Keratinocyte (primary cell): ENCODE data around the gene ACVR1. TPM values are rescaled to one million over a fixed set of nuclear protein-coding genes. Genes with fewer than 3 reads are reported as not detected.

ENCODE experiments used
- DNase-seq: peaks from one replicate; pipeline ENCODE4 v3.0.0-alpha.2; 2011; ENCODE audit warnings: low read depth, missing footprints, low spot score
- FAIRE-seq: peaks from 2 replicates; lab custom pipeline; 2011; peaks lifted over from hg19 to GRCh38; lab: Jason Lieb, UNC
- H2AFZ ChIP-seq: 2 replicates; pipeline ENCODE4 v1.6.0; 2012; ENCODE audit warnings: low read length, control low read depth, inconsistent platforms; ENCODE audit not compliant: control insufficient read depth
- H3K27ac ChIP-seq: 2 replicates; pipeline ENCODE4 v1.5.1; 2011; ENCODE audit warnings: low read length; ENCODE audit not compliant: control insufficient read depth, insufficient read depth
- H3K27me3 ChIP-seq: 3 replicates; pipeline ENCODE4 v1.6.0; 2011; ENCODE audit warnings: low read length; ENCODE audit not compliant: control insufficient read depth, insufficient read depth; ENCODE audit errors: extremely low read depth
- H3K36me3 ChIP-seq, 2 experiments: 2 replicates in 1 of 2; 3 replicates in 1 of 2; pipeline ENCODE4 v1.5.1; 2011; ENCODE audit warnings: low read length in 2 of 2, mild to moderate bottlenecking in 1 of 2; ENCODE audit not compliant: control insufficient read depth in 2 of 2, insufficient read depth in 2 of 2; ENCODE audit errors: extremely low read depth in 1 of 2
- H3K4me1 ChIP-seq: 3 replicates; pipeline ENCODE4 v1.5.1; 2011; ENCODE audit warnings: low read length; ENCODE audit not compliant: control insufficient read depth, insufficient read depth; ENCODE audit errors: extremely low read depth
- H3K4me2 ChIP-seq: 3 replicates; pipeline ENCODE4 v1.6.0; 2011; ENCODE audit warnings: low read depth, low read length; ENCODE audit not compliant: control insufficient read depth, insufficient read depth; ENCODE audit errors: extremely low read depth
- H3K4me3 ChIP-seq, 3 experiments: fragments of 200-600 bp in 1 of 3; sonication (generic) in 1 of 3; 2 replicates in 2 of 3; 3 replicates in 1 of 3; pipeline ENCODE4 v1.5.1; 2011 to 2016; ENCODE audit warnings: low read length in 3 of 3, mild to moderate bottlenecking in 3 of 3, control low read depth in 2 of 3, inconsistent platforms in 1 of 3, low read depth in 1 of 3, mixed read lengths in 1 of 3, mixed run types in 1 of 3, moderate library complexity in 1 of 3; ENCODE audit not compliant: control insufficient read depth in 2 of 3, insufficient read depth in 2 of 3; ENCODE audit errors: extremely low read depth in 1 of 3
- H3K79me2 ChIP-seq: 2 replicates; pipeline ENCODE4 v1.6.0; 2012; ENCODE audit warnings: low read length; ENCODE audit not compliant: control insufficient read depth, insufficient read depth
- H3K9ac ChIP-seq: 3 replicates; pipeline ENCODE4 v1.6.0; 2011; ENCODE audit warnings: low read length; ENCODE audit not compliant: control insufficient read depth, insufficient read depth; ENCODE audit errors: extremely low read depth
- H3K9me1 ChIP-seq: 3 replicates; pipeline ENCODE4 v1.6.0; 2011; ENCODE audit warnings: low read length; ENCODE audit not compliant: control insufficient read depth, insufficient read depth; ENCODE audit errors: extremely low read depth
- H3K9me3 ChIP-seq: 2 replicates; pipeline ENCODE4 v1.5.1; 2012; ENCODE audit warnings: low read depth, low read length; ENCODE audit not compliant: control insufficient read depth
- H4K20me1 ChIP-seq: 3 replicates; pipeline ENCODE4 v1.6.0; 2011; ENCODE audit warnings: low read length; ENCODE audit not compliant: control insufficient read depth, insufficient read depth; ENCODE audit errors: extremely low read depth
- CTCF ChIP-seq, 3 experiments: IDR thresholded peaks in 1 of 3; conservative IDR thresholded peaks in 1 of 3; optimal IDR thresholded peaks in 1 of 3; 2 replicates in 2 of 3; 3 replicates in 1 of 3; pipeline versions ENCODE3 to v1.5.1; 2011; ENCODE audit warnings: low read length in 3 of 3, mild to moderate bottlenecking in 3 of 3, moderate library complexity in 2 of 3, control low read depth in 1 of 3, inconsistent platforms in 1 of 3; ENCODE audit not compliant: insufficient read depth in 2 of 3; ENCODE audit errors: extremely low read depth in 1 of 3
- EZH2 ChIP-seq: IDR thresholded peaks from one replicate; pipeline ENCODE4 v1.6.1; 2012; ENCODE audit warnings: inconsistent platforms, mild to moderate bottlenecking, low read length, moderate library complexity
- dilution Hi-C: fragments of 300-500 bp; cut with MboI; formaldehyde crosslinking; loops from one replicate; pipeline ENCODE4 v1.7.0; 2020; ENCODE audit warnings: low sequenced_read_pairs; ENCODE audit not compliant: extremely low pct_ligation_motif_present
- polyA plus RNA-seq, 5 experiments: library from polyadenylated mRNA; depleted of rRNA in 3 of 5; stranded (reverse) in 3 of 5; stranded (forward) in 1 of 5; unstranded in 1 of 5; fragments of >200 nt; gene quantifications; 1 replicate in 1 of 5; 2 replicates in 3 of 5; 3 replicates in 1 of 5; pipeline versions ENCODE4 v1.2.1 to v1.2.3, GENCODE V29; 2011 to 2012; ENCODE audit warnings: missing spikeins in 2 of 5, low read depth in 1 of 5, low replicate concordance in 1 of 5

The ACVR1 gene
- polyA plus RNA-seq, 1 donor (not counting 4 experiments of a cell fraction or from before 2014, with no cell fraction given): 30.8 TPM

- dilution Hi-C loops: no loop called here
- Histone ChIP-seq H3K27me3 (no peaks in the 10 kb centered on the region), H4K20me1 (no peaks in the 10 kb centered on the region), H3K9me1 (no peaks in the 10 kb centered on the region), H3K4me3 (no peak overlapping the region), H3K9ac (no peak overlapping the region), H3K36me3 (peaks cover 0 to 1% of the 10 kb centered on the region in 2 experiments), H3K9me3 (no peaks in the 10 kb centered on the region), H3K79me2 (peaks cover 2% of the 10 kb centered on the region), H3K4me1 (peaks cover 17% of the 10 kb centered on the region), H3K4me2 (no peak overlapping the region), H3K27ac (no peak overlapping the region), H2AFZ (no peak overlapping the region)
- TF ChIP-seq CTCF (optimal IDR thresholded peaks at IDR 0.05 in 1 of 3, IDR thresholded peaks at IDR 0.05 in 1 of 3, conservative IDR thresholded peaks at IDR 0.05 in 1 of 3; ENCODE audit: extremely low read depth in 1 of 3, insufficient read depth in 2 of 3, low read length in 3 of 3): no peak
- TF ChIP-seq EZH2: no peak
- DNase-seq: no peak
- FAIRE-seq: no peak
Observed at GRCh38 chr2:157790780-157791179, 85.3 kb downstream of the ACVR1 start.

DNA sequence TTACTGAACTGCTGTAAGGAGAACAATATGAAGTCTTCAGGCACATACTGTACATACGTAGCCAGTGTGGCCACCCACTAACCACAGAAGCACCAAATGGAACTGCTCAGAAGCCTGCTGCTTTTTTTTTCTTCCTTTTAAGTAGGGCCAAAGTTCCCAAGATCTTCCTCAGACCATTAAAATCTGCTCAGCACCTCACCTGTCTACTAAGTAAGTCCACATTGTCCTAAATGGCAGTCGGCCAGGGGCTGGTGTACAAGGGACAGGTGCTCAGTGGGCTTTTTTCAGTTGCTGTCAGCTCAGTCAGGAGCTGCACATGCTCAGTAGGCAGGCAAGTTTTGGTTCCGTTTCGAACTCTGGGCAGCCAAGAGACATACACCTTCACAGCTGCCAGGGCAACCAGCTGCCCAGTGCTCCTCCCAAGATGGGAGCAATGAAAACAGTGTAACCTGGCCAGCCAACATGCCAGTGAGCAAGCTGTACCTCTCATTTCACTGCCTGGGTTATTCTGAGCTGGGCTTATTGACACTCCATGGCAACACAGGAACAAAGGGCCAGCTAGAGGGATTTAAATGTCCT, 86.1 kb downstream of the ACVR1 start:
- H3K9ac ChIP-seq: no peak overlapping the region
- no peak overlapping the region for H3K27ac ChIP-seq
- FAIRE-seq (no peak), DNase-seq (no peak)
- no peaks in the 10 kb centered on the region for H3K9me3 ChIP-seq
- H3K4me1 ChIP-seq: peaks cover 24% of the 10 kb centered on the region
- TF ChIP-seq EZH2 (no peak), CTCF (optimal IDR thresholded peaks at IDR 0.05 in 1 of 3, IDR thresholded peaks at IDR 0.05 in 1 of 3, conservative IDR thresholded peaks at IDR 0.05 in 1 of 3; ENCODE audit: extremely low read depth in 1 of 3, insufficient read depth in 2 of 3, low read length in 3 of 3) (no peak)
- H3K79me2 ChIP-seq: peaks cover 2% of the 10 kb centered on the region
- no peak overlapping the region for H3K4me2 ChIP-seq
- H3K4me3 ChIP-seq: no peak overlapping the region
- no peaks in the 10 kb centered on the region for H3K9me1 ChIP-seq
- peaks cover 0 to 1% of the 10 kb centered on the region in 2 experiments for H3K36me3 ChIP-seq
- no peaks in the 10 kb centered on the region for H3K27me3 ChIP-seq
- no peaks in the 10 kb centered on the region for H4K20me1 ChIP-seq
- no peak overlapping the region for H2AFZ ChIP-seq
- dilution Hi-C loops: no loop called here
